Dermis microvascular lymphatic vessel endothelial cell (primary cell): ENCODE results near the gene SLC1A4. TPM values are rescaled to one million over a fixed set of nuclear protein-coding genes. Genes with fewer than 3 reads are reported as not detected.
"Not testable (repeated sequence)": the region's sequence is repeated elsewhere in the genome, so short reads cannot be mapped to it uniquely, and the experiment has no call there.

Experiments
- DNase-seq, 2 donors: peaks; one replicate each; pipeline versions ENCODE4 v3.0.0 to v3.0.0-alpha.2; 2010; ENCODE audit warnings: low read depth in 2 of 2
- total RNA-seq: library from RNA; depleted of rRNA; stranded (reverse); fragments of >200 nt; gene quantifications from 2 replicates; pipeline ENCODE4 v1.2.1, GENCODE V29; 2014

Gene SLC1A4
- total RNA-seq, 1 donor from 2014 or later = 16.3 TPM

DNA sequence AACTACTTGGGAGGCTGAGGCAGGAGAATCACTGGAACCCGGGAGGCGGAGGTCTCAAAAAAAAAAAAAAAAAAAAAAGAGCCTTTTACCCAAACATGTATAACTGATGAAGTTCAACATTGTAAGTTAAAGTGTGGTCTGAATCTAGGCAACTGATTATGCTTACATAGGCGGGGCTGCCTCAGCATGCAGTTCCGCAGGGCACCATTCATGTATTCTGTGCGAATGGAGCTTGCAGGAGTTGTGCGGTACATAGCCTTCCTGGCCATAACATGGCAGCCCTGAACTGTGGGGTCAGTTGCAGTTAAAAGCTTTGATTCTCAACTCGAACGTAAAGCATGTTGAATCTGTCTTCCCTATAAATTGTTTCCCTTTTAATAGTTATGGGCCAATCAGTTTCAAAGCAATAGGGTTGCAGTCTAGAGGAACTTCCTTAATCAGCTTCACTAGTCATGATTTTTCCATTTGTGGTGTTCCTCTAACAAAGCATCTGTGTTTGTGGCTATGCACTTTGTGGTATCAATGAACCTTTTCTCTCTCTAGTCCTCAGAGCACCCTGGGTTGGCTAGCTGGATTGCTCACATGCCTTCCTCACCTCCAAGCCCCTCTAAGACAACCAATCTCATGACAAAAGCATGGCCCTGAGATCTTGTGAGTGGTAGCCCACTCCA, 36.4 kb downstream of the SLC1A4 start:
- DNase-seq = no peak

DNA sequence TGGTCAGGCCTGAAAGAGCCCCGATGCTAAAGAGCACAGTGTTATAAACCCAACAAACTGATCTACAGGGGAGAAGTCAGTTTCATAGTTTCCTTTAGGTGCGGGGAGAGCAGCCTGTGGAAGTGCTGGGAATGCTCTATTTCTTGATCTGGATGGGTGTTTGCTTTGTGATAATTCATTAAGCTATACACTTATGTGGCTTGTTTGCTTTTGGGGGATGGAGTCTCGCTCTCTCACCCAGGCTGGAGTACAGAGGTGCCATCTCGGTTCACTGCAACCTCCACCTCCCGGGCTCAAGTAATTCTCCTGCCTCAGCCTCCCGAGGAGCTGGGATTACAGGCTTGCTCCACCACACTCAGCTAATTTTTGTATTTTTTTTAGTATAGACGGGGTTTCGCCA, 37.0 kb downstream of the SLC1A4 start:
- no peak for DNase-seq

DNA sequence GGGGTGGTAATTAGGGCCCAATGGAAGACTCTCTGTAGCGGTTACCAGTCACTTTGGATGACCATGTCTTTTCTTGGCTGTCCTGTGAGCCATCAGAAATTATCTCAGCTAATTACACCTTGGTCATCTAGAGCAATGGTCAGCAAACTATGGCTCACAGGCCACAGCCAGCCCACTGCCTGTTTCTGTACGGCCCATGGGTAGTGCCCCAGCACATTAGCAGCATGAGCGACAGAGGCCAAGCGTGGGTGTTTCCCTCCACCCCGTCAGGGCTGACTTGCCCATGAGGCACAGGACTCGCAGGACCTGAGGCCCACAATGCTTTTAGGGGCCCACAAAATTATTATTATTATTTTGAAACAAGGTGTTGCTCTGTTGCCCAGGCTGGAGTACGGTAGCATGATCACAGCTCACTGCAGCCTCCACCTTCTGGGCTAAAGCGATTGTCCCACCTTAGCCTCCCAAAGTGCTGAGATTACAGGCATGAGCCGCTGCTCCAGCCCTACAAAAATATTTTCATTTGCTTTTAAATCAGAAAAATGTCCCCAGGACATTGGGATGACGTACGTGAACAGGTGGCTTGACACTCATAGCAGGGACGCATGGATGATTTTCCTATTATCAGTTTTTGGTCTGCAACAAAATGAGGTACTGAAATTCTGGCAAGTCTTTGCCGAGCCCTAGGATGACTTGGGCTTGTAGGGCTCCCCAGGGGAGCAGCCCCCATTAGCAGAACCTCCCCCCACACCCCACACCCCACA, 37.7 kb downstream of the SLC1A4 start:
- DNase-seq = no peak

DNA sequence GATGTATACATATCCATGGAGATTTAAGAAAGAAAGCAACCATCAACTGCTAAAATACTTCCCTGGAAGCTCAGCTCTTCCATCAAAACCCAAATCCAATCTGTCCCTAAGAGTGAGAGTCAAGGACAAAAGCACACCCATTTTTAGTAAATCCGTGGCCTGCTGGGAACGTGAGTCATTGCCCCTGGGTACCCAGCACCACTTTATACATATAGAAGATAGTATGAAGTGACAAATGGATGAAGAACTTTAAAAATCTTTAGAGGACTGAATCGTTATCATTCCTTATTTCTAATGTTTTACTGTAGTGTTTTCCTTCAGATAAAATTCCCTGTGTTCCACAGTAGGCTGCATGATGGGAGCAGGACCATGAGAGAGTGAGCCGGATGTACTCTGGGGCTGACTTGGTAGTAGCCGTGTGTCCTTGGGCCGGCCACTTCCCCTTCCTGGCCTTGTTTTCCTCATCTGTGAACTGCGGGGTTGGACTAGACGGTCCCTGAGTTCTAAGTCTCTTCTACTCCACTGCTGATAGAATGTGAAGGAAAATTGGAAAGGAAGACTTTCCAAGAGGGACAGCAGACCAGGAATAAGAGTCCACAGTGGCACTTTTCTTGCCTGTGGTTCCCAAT, 38.5 kb downstream of the SLC1A4 start:
- peak in 1 of 2 donors; percentile 33 for DNase-seq

DNA sequence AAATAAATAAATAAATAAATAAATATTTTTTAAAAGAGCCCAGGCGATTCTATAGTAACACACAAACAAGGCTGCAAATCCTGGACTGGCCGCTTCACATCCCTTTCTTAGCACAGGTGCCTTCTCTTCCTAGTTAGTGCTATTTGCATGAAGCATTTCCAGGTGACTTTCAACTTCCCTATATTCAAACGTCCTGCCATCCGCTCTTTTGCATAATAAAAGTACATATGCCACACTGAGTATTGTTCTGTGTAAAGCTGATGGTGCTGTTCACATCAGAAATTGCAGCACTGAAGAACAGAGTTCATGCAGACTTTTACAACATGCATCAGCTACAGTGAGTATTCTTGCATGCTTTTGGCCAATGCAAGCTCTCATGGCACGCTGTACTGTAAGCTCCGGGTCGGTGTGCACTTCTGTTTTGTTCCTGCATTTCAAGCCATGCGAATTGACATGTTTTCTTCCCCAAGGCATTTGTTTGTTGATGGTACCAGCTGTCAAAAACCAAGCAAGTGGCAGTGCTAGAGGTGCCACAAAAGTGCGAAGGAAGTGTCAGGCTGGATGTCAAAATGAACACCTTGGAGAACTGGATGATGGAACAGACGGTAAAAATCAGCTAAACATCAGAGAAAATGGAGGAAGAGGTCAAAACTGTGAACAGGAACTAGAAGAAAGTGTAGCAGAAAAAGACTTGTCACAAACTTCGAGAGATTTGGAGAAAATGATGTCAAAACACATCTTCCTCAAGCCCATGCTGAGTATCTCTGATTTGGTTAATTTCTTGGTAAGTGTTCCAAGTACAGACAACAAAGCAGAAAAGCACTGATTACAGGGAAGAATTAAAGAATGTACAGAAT, 41.5 kb downstream of the SLC1A4 start:
- no peak for DNase-seq

DNA sequence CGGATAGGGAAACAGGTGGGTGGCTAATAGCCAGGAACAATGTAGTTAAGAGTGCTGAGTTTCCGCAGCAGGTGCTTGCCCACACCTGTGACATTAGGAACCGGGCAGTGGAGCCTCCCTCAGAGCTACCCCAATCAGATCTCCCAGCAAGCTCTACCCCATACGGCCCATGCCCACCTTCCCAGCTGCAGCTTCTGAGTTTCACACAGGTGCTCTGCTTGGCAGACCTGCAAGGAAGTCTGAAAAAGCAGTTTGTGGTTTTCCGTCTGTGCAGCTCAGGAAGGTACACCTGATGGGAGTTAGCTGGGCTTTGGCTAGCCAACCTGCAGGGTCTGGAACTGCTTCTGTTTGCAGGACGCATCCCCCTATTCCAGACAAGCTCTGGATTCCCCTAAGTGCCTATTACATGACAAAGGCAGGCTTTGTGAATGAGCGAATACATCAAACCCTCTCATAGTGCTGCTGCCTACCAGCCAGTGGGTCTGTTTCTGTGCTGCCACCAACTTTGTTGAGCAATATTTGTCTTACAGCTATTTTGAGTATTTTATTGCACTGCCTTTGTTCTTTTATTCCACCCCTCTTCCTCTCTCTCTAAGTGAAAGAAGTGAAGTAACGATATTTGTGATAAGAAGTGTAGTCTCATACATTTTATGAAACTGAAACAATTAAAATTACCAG, 42.3 kb downstream of the SLC1A4 start:
- DNase-seq = peak; percentile 40 to 48

DNA sequence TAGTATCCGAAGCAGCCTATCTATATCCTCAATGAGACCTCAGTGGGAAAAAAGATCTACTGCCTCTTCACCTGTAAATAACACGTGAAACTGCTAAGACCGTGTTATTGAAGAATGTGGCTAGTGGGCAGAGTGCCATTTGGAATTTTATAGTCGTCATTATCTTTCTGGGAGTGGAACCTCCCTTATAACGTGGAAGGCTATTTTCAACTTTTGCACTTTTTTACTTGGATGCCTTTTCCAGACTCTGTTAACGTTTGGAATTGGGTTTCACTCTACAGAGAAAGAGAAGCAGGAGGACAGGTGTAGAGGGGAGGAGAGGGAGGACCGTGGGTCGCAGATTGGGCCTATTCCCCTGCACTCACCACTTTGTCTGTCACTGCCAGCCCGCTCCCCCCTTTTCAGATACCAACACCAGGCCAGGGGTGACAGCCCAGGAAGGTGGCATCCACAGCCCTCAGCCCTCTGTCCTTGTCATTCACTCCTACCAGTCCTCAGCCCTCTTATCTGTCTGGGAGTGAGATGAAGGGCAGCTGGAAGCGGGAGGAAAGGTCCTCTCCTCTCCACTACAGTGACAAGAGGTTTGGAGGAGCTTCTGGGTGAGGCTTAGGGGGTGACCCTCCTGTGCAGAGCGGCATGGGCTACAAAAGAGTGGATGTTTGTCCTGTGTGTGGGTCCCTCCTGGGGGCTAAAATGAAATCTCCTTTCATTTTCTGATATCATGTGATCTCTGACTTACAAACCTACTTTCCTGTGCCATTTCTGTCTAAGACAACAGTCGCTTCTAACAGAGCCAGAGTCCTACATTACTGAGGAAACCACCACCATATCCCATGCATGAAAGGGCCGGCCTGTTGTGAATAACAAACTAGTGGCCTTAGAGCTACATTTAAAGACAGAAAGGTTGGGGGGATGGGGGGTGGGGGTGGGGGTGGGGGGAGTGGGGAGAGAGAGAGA, 43.1 kb downstream of the SLC1A4 start:
- DNase-seq = peak in 1 of 2 donors; percentile 36

DNA sequence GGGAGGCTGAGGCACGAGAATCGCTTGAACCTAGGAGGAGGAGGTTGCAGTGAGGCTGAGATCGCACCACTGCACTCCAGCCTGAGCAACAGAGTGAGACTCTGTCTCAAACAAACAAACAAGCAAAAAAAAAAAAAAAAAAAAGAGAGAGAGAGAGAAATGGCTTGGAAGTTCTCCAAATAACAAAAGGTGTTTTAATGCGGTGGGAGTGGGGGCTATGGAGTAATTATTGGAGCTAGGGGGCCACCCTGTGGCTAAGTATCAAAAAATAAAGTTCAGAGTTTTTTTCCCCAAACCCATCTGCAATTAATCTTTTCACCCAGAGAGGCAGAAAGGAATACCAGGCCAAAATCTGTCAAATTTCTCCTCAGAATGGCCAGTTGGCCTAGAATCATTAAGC, 44.0 kb downstream of the SLC1A4 start:
- DNase-seq = peak; percentile 36 to 62

DNA sequence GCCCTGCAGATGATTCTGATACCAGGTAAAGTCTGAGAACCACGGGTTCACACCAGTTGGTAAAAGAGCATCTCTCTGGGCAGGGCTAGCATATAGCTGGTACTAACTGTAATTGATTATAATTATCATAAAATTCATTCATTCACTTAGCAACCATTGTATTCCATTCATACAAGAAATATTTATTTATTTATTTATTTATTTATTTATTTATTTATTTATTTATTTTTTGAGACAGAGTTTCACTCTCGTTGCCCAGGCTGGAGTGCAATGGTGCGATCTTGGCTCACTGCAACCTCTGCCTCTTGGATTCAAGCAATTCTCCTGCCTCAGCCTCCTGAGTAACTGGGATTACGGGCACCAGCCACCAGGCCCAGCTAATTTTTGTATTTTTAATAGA, 44.5 kb downstream of the SLC1A4 start:
- DNase-seq = not testable (repeated sequence)

DNA sequence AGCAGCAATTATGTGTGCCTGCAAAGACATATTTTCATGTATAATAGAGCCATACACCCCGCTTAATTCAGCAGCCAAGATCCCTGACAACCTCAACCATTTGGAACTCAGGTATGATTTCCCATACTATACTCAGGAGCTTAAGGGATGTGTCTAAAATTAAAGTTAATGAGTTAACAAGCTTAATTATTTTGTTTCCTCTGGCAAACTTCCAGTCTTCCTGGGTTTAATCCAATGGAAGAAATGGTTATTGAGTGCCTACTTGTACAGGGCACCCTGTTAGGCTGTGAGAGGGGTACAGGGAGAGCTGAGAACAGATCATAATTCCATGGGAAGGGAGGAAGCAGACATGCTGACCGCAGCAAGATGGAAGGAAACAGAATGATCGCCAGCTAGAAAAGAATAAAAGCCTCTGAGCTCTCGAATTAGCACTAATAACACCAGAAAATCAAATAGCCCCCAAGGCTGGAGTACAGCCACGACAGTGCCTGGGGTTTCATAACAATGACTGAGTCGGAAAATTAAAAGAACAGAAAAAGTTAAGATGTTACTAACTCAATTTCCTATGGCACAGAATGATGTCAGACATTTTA, 46.2 kb downstream of the SLC1A4 start:
- peak; percentile 45 to 62 for DNase-seq

DNA sequence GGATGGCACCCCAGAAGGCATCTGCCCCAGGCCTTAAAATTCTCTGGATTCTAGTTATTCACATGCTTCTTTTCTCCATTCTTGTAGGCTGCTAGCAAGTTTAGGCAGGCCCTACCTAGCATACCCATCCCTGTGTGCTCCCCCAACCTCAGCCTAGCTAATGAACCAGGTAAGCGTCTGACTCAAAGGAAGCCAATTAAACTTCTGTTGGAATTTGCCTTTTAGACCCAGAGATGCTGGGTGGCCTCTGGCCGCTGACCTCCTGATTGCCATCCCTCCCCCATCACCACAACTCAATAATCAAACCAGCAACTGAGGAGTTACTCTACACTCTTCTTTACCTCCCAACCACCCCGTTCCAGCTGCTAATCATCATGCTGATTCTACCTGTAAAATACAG, 48.0 kb downstream of the SLC1A4 start:
- DNase-seq = no peak

DNA sequence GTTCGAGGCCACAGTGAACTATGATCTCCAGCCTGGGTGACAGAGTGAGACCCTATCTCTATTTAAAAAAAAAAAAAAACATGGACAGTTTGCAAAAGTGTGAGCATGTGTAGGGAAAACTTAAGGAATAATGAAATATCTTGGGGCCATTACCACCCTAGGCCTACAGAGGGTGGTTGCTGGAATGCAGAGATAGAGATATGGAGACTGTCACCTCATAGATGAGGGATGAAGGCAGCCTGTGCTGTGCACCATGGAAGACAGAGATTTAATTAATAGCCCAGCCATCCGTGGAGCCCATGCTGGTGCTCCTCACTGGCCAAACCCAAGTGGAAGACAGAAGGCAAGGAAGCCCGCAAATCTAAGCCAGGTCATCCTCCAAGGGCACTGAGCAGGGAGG, 50.4 kb downstream of the SLC1A4 start:
- DNase-seq = no peak

DNA sequence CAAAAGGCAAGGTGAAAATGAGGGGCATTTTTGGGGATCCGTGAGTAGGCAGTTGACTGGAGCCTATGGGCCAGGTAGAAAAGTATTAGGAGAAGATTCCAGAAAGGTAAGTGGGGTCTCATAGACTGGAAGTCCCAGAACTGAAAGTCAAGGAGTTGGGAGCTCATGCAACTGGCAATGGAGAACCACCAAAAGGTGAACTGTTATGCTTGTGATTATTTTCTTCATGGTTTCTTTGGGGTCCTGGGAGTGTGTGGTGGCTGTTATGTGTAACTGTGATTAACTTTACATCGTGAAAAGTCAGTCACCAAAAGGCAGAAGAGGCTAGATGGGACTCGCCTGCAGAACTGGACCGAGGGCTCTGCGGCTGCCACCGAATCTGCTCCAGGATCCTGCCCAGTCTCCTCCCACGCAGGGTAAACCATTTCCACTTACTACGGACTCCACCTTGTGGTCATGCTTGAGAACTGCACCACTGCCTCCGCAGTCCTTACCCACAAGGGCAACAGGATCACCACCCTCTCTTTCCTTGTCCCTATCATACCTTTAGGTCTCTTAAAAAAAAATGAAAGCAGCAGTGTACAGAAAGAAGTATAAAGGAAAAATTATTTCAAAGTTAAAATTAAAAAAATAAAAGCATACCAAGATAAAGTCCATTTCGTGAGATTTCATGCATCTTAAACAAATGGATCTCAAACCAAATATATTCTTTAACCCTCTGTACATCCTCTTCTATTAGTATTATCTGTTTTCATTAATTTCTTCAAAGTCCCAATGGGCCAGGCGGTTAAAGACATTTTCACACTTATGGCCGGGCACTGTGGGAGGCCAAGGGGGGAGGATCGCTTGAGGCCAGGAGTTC, 51.4 kb downstream of the SLC1A4 start:
- DNase-seq = peak; percentile 82 to 87

DNA sequence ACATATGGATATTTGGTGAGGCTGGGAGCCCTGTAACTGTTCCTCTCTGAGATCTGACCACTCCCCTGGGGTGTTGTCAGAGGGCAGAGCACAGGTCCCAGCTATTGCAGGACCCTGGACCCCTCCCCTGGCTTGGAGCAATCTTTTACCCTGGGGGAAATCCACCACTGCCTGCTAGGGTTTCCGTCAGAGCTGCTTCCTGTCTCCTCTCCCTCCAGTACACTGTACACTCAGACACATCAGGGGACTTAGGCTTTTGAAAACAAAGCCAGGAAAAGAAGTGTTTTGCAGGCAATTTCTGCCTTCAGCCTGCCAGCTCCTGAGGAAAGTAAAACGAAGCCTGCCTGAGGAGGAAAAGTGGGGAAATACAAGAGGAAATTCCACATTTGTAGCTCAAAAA, 53.8 kb downstream of the SLC1A4 start:
- DNase-seq = peak in 1 of 2 donors; percentile 81

DNA sequence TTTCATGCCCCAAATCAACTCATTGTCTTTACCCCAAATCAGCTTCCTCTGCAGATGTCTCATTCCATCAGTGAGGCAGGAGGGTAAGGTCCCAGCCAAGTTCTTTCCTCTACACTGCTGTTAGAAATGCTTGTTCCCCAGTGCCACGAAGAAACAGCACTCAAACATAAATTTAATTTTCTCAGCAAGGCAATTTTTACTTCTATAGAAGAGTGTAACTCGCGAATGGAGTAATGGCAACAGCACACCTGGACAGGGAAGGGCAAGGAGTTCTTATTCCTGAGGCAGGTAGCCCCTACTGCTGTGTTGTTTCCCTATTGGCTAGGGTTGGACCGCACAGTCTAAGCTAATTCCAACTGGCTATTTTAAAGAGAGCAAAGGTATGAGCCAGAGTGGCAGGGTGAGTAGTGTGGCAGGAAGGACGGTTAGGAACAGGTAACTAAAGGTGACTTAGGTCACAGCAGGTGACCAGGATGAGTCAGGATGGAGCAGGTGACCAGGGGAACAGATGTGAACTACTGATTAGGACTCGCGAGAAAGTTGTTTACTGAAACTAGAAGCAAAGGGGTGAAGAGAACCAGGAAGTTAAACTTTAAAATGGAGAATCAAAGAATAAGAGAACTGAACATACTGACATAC, 55.0 kb downstream of the SLC1A4 start:
- no peak for DNase-seq

DNA sequence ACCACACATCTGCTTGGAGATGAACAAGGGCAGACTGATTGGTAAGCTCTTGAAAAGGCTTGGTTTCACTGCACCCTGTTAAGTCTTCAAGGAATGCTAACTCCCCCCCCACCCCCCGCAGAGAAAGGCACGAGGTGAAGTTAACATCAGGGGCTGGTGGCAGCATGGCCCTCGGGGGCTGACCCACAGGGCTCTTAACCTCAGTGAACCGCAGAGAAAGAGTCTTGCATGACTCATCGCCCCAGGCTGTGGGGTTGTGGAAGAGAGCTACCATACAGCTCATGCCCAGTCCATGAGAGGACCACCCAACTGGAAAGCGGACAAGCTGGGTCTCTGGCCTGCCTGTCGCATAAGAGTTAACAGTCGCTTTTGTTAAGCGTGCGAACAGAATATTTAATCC, 56.5 kb downstream of the SLC1A4 start:
- no peak for DNase-seq

DNA sequence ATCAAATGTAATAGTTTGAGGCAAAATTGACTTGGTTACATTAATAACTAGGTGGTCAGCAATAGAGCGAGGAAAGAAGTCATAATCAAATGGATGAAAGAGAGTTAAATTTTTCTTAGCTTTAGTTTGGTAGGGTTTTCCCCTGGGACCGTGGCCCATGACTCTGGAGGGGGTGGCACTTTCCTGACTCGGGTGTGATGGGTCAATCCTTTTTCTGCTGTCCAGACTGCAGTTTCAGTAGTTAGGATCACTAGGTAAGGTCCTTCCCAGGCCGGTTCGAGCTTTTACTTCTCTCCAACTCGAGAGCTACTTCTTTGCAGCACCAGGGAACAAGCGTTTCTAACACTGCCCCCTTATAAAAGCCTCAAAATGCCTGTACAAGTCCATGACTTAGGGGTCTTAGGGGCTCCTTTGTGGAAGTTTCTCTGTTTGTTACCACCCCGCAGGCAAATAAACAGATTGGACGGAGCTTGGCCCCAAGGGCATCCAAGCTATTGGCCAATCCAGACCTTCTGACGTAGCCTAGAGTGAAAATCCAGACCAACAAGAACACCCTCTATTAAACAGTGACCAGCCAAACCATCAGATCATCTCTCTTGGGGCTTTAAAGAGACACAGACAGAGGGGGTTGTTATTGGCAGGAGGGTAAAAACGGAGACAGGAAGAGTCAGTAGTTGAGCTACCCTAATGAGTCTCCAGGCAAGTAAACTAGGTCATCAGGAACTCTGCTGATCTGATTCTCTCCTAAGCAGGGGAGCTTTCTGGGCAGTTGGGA, 57.6 kb downstream of the SLC1A4 start:
- DNase-seq = no peak
